Right lobe of liver (tissue), 6 donors: ENCODE measurements around the gene CCDC83. TPM values are rescaled to one million over a fixed set of nuclear protein-coding genes. Genes with fewer than 3 reads are reported as not detected.

Source experiments
- ATAC-seq, 4 donors: fragments of 200-7000 bp; cut with Tn5 transposase; one replicate each; pipeline ENCODE4 v1.9.1; 2020; ENCODE audit warnings: mild to moderate bottlenecking in 4 of 4, moderate library complexity in 4 of 4
- DNase-seq, 3 donors: peaks; one replicate each; pipeline ENCODE4 v3.0.0-alpha.2; 2020
- H3K27ac ChIP-seq, 3 donors: fragments of 200-600 bp; one replicate each; pipeline ENCODE4 v1.8.0; 2022
- H3K27me3 ChIP-seq, 2 donors: fragments of 200-600 bp; one replicate each; pipeline ENCODE4 v1.8.0; 2022
- H3K36me3 ChIP-seq, 4 donors: fragments of 200-600 bp; sonication (generic) in 1 of 4; one replicate each; pipeline versions ENCODE4 v1.5.1 to v1.8.0; 2017 to 2022; ENCODE audit warnings: control low read depth in 1 of 4
- H3K4me1 ChIP-seq, 4 donors: fragments of 200-600 bp; sonication (generic) in 1 of 4; one replicate each; pipeline versions ENCODE4 v1.5.1 to v1.8.0; 2017 to 2022; ENCODE audit warnings: control low read depth in 1 of 4
- H3K4me3 ChIP-seq, 3 donors: fragments of 200-600 bp; one replicate each; pipeline ENCODE4 v1.8.0; 2022
- H3K9me3 ChIP-seq, 4 donors: fragments of 200-600 bp; sonication (generic) in 1 of 4; one replicate each; pipeline versions ENCODE4 v1.5.1 to v1.8.0; 2017 to 2022; ENCODE audit warnings: control low read depth in 1 of 4
- POLR2A ChIP-seq: fragments of 450-650 bp; IDR thresholded peaks from one replicate; pipeline ENCODE4 v1.6.1; 2017; ENCODE audit warnings: antibody characterized with exemption, mild to moderate bottlenecking
- WGBS: methylation state at CpG from one replicate; pipeline ENCODE4 v1.1.6; 2018; ENCODE audit warnings: low coverage, low lambda C conversion rate; ENCODE audit not compliant: insufficient coverage; ENCODE audit errors: missing lambda C conversion rate; 5-methylcytosine and 5-hydroxymethylcytosine counted together
- intact Hi-C, 2 donors: fragments of 100-400 bp; cut with DNase I; formaldehyde crosslinking; loops; one replicate each; pipeline versions ENCODE4 v1.11.2 to v1.14.1; 2022
- total RNA-seq, 6 experiments: library from RNA; depleted of rRNA in 2 of 6; stranded (reverse); fragments of >200 nt in 2 of 6; fragmentation: NEBNext Ultra II Directional in 3 of 6; extraction: Animal tissue kit (Norgen Biotek cat#: 25700) in 3 of 6; gene quantifications; one replicate each; pipeline versions ENCODE4 v1.1.0 to v1.2.4, GENCODE V29; 2016 to 2023
- TF ChIP-seq, protein P1 (sequence below), 4 donors: fragments of 200-600 bp in 3 of 4; fragments of 450-650 bp in 1 of 4; IDR thresholded peaks; one replicate each; pipeline versions ENCODE4 v1.5.1 to v1.8.0; 2016 to 2022; ENCODE audit warnings: antibody characterized with exemption in 4 of 4, mild to moderate bottlenecking in 2 of 4
- donor health status: DM: no; HTN: yes; CAD: no.
- donor health status: DM: no; HTN: no; CAD: no.
- donor health status: DM: no; HTN: no; CAD: no.
- donor health status: DM: no; HTN: yes; CAD: no.
- donor health status: DM: no; HTN: yes; CAD: no.

CCDC83 gene
- total RNA-seq, 6 experiments from 2014 or later: not detected

DNA sequence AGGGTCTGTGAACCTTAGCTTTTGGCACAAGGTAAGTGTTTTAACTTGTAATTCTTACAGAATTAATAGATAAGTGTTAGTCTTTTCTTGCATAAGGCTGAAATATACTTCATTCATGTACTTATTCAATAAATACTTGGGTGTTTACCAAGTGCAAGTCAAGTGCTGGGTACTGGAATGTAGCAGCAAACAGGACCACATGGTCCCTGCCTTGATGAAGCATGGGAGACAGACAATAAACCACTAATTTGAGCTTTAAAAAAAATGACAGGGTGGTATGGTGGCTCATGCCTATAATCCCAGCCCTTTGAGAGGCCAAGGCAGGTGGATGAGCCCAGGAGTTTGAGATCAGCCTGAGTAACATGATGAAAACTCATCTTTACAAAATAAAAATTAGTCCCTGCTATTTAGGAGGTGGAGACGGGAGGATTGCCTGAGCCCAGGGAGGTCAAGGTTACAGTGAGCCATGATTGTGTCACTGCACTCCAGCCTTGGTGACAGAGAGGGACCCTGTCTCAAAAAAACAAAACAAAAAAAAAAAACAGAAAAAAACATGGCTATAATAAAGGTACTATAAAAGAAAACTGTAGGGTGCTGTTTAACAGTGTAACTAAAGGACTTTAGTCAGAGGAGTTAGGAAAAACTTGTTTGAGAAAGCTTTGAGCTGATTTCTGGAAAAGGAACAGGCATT, 11.1 kb downstream of the CCDC83 start:
- TF ChIP-seq, protein P1, sequence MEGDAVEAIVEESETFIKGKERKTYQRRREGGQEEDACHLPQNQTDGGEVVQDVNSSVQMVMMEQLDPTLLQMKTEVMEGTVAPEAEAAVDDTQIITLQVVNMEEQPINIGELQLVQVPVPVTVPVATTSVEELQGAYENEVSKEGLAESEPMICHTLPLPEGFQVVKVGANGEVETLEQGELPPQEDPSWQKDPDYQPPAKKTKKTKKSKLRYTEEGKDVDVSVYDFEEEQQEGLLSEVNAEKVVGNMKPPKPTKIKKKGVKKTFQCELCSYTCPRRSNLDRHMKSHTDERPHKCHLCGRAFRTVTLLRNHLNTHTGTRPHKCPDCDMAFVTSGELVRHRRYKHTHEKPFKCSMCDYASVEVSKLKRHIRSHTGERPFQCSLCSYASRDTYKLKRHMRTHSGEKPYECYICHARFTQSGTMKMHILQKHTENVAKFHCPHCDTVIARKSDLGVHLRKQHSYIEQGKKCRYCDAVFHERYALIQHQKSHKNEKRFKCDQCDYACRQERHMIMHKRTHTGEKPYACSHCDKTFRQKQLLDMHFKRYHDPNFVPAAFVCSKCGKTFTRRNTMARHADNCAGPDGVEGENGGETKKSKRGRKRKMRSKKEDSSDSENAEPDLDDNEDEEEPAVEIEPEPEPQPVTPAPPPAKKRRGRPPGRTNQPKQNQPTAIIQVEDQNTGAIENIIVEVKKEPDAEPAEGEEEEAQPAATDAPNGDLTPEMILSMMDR (IDR thresholded peaks at IDR 0.05): no peak
- no peak for DNase-seq
- no peaks in the 10 kb centered on the region for H3K36me3 ChIP-seq
- WGBS: 67% methylated on average over 1 of the region's 1 CpG
- intact Hi-C loops: no loop called here
- no peaks in the 10 kb centered on the region for H3K9me3 ChIP-seq
- H3K27ac ChIP-seq: no peak overlapping the region
- no peak for ATAC-seq
- H3K4me1 ChIP-seq: no peaks in the 10 kb centered on the region
- H3K4me3 ChIP-seq: no peak overlapping the region
- no peaks in the 10 kb centered on the region for H3K27me3 ChIP-seq

- DNase-seq (no peak), ATAC-seq (no peak)
- Histone ChIP-seq H3K36me3 (no peaks in the 10 kb centered on the region), H3K9me3 (no peaks in the 10 kb centered on the region), H3K27ac (no peak overlapping the region), H3K4me3 (no peak overlapping the region), H3K4me1 (no peaks in the 10 kb centered on the region), H3K27me3 (no peaks in the 10 kb centered on the region)
- TF ChIP-seq POLR2A: no peak
- TF ChIP-seq, protein P1 (IDR thresholded peaks at IDR 0.05): no peak
- intact Hi-C loops: no loop called here
- WGBS: 64% methylated on average over 3 of the region's 3 CpGs
Observed at GRCh38 chr11:85867751-85868150, 12.6 kb downstream of the CCDC83 start.

- H3K9me3 ChIP-seq: no peaks in the 10 kb centered on the region
- H3K27me3 ChIP-seq: no peaks in the 10 kb centered on the region
- WGBS: 75% methylated on average over 1 of the region's 2 CpGs
- no peak overlapping the region for H3K27ac ChIP-seq
- intact Hi-C loops: no loop called here
- ATAC-seq (no peak), DNase-seq (no peak)
- TF ChIP-seq, protein P1 (IDR thresholded peaks at IDR 0.05): no peak
- TF ChIP-seq POLR2A: no peak
- no peaks in the 10 kb centered on the region for H3K4me1 ChIP-seq
- no peaks in the 10 kb centered on the region for H3K36me3 ChIP-seq
- H3K4me3 ChIP-seq: no peak overlapping the region
Observed at GRCh38 chr11:85869781-85870180, 14.6 kb downstream of the CCDC83 start.

DNA sequence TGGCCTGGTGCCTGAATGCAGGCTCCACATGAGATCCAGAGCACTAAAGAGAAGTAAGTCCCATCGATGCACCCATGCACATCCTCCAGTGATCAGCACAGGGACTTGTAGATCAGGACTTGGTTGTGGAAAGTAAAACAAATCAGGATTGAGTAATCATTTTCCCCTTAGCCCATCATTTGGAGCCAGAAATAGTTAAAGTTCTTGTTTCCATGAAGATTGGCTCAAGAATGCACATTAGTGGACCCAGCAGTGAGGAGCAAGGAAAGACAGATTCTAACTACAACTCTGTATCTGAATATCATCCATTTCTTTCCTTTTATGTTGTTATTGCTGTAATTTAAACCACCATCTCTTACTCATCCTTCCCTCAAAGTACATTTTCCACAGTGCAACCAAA, 19.1 kb downstream of the CCDC83 start:
- H3K27me3 ChIP-seq: no peaks in the 10 kb centered on the region
- H3K27ac ChIP-seq: no peak overlapping the region
- H3K36me3 ChIP-seq: no peaks in the 10 kb centered on the region
- no peak for TF ChIP-seq POLR2A
- intact Hi-C loops: no loop called here
- no peaks in the 10 kb centered on the region for H3K9me3 ChIP-seq
- H3K4me1 ChIP-seq: no peaks in the 10 kb centered on the region
- no peak overlapping the region for H3K4me3 ChIP-seq
- ATAC-seq: no peak
- WGBS: 75% methylated on average over 1 of the region's 1 CpG
- no peak for DNase-seq

DNA sequence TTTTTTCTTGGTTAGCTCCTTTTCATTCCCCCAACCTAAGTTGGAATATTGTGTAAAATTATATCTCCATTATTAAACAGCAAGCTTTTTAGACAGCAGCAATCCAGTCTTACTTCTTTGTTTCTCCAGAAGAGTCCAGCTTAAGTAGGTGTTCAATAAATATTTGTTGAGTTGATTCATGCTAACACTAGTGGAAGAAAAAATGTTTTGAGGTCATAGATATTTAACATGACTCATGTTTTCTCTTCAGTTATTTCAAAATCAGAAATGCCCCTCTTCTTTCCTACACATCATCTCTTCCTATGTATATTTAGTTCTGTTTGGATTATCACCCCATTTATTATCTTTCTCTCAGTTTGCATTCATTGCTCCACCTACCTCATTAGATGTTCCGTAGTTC, 20.3 kb downstream of the CCDC83 start:
- 100% methylated on average over 1 of the region's 1 CpG for WGBS
- Histone ChIP-seq H3K4me3 (no peak overlapping the region), H3K27me3 (no peaks in the 10 kb centered on the region), H3K27ac (no peak overlapping the region), H3K9me3 (no peaks in the 10 kb centered on the region), H3K36me3 (no peaks in the 10 kb centered on the region), H3K4me1 (no peaks in the 10 kb centered on the region)
- ATAC-seq (no peak), DNase-seq (no peak)
- TF ChIP-seq, protein P1 (IDR thresholded peaks at IDR 0.05): no peak
- TF ChIP-seq POLR2A: no peak
- intact Hi-C loops: no loop called here
